ENCODE data around the gene ALKBH5. TPM values are rescaled to one million over a fixed set of nuclear protein-coding genes. Genes with fewer than 3 reads are reported as not detected.

The ALKBH5 gene
- total RNA-seq, 2 donors from 2014 or later = 45.4 to 48.8 TPM

GRCh38 chr17:18177133-18177532 lies 6.5 kb upstream of the ALKBH5 start:
- H3K4me1 ChIP-seq = peaks cover 12% of the 10 kb centered on the region
- no peak for DNase-seq
- no peaks in the 10 kb centered on the region for H3K27me3 ChIP-seq
- ATAC-seq = no peak
- no peaks in the 10 kb centered on the region for H3K9me3 ChIP-seq
- no peak overlapping the region for H3K27ac ChIP-seq
- TF ChIP-seq POLR2A (IDR thresholded peaks at IDR 0.05) = no peak
- TF ChIP-seq CTCF (IDR thresholded peaks at IDR 0.05) = no peak
- intact Hi-C loops (cut with DNase I) = no loop called here
- no peak overlapping the region for H3K4me3 ChIP-seq
- H3K36me3 ChIP-seq (replicated peaks in 1 of 2; ENCODE audit: insufficient read depth in 1 of 2, low read depth in 2 of 2) = no peaks in the 10 kb centered on the region

- DNase-seq (no peak), ATAC-seq (no peak)
- Histone ChIP-seq H3K27me3 (no peaks in the 10 kb centered on the region), H3K4me3 (no peak overlapping the region), H3K9me3 (no peaks in the 10 kb centered on the region), H3K27ac (no peak overlapping the region), H3K4me1 (peaks cover 14% of the 10 kb centered on the region), H3K36me3 (replicated peaks in 1 of 2; ENCODE audit: insufficient read depth in 1 of 2, low read depth in 2 of 2) (no peaks in the 10 kb centered on the region)
- TF ChIP-seq CTCF (IDR thresholded peaks at IDR 0.05) (no peak), POLR2A (IDR thresholded peaks at IDR 0.05) (no peak)
- WGBS, 2 donors = 75 to 85% methylated on average over 8 of the region's 8 CpGs
- intact Hi-C loops (cut with DNase I) = no loop called here
Observed at GRCh38 chr17:18177722-18178121, 5.9 kb upstream of the ALKBH5 start.

- Histone ChIP-seq H3K9me3 (no peaks in the 10 kb centered on the region), H3K4me1 (peaks cover 14% of the 10 kb centered on the region), H3K27ac (no peak overlapping the region), H3K36me3 (replicated peaks in 1 of 2; ENCODE audit: insufficient read depth in 1 of 2, low read depth in 2 of 2) (no peaks in the 10 kb centered on the region), H3K4me3 (no peak overlapping the region), H3K27me3 (no peaks in the 10 kb centered on the region)
- no peak for TF ChIP-seq CTCF (IDR thresholded peaks at IDR 0.05)
- no peak for TF ChIP-seq POLR2A (IDR thresholded peaks at IDR 0.05)
- ATAC-seq (no peak), DNase-seq (no peak)
- 44 to 75% methylated on average over 1 of the region's 1 CpG for WGBS, 2 donors
- intact Hi-C loops (cut with DNase I) = no loop called here
Observed at GRCh38 chr17:18179196-18179595, 4.4 kb upstream of the ALKBH5 start.

- Histone ChIP-seq H3K4me1 (peaks cover 14% of the 10 kb centered on the region), H3K9me3 (no peaks in the 10 kb centered on the region), H3K27me3 (no peaks in the 10 kb centered on the region), H3K27ac (no peak overlapping the region), H3K4me3 (no peak overlapping the region), H3K36me3 (replicated peaks in 1 of 2; ENCODE audit: insufficient read depth in 1 of 2, low read depth in 2 of 2) (no peaks in the 10 kb centered on the region)
- intact Hi-C loops (cut with DNase I) = no loop called here
- ATAC-seq (no peak), DNase-seq (no peak)
- TF ChIP-seq CTCF (IDR thresholded peaks at IDR 0.05) (no peak), POLR2A (IDR thresholded peaks at IDR 0.05) (no peak)
- 93% methylated on average over 7 of the region's 7 CpGs for WGBS, 2 donors
Observed at GRCh38 chr17:18179804-18180203, 3.8 kb upstream of the ALKBH5 start.

GRCh38 chr17:18181358-18181757 lies 2.3 kb upstream of the ALKBH5 start:
- H3K27me3 ChIP-seq = no peaks in the 10 kb centered on the region
- DNase-seq (no peak), ATAC-seq (no peak)
- TF ChIP-seq CTCF (IDR thresholded peaks at IDR 0.05) (no peak), POLR2A (IDR thresholded peaks at IDR 0.05) (no peak)
- H3K9me3 ChIP-seq = no peaks in the 10 kb centered on the region
- H3K27ac ChIP-seq = peak overlapping the region in 2 of 4 donors; percentile 98 to 99
- H3K4me3 ChIP-seq = no peak overlapping the region
- H3K36me3 ChIP-seq (replicated peaks in 1 of 2; ENCODE audit: insufficient read depth in 1 of 2, low read depth in 2 of 2) = no peaks in the 10 kb centered on the region
- WGBS, 2 donors = 72 to 84% methylated on average over 5 of the region's 5 CpGs
- intact Hi-C loops (cut with DNase I) = no loop called here
- peaks cover 26% of the 10 kb centered on the region for H3K4me1 ChIP-seq
